ENCODE measurements around the gene ENAM.
"Not testable (repeated sequence)": the region's sequence is repeated elsewhere in the genome, so short reads cannot be mapped to it uniquely, and the experiment has no call there.

ENAM gene

GRCh38 chr4:70676554-70677090 lies 48.1 kb downstream of the ENAM start:
- no peak for DNase-seq (ENCODE audit: low spot score)

GRCh38 chr4:70678383-70678999 lies 49.9 kb downstream of the ENAM start:
- DNase-seq (ENCODE audit: low spot score), result no peak

- no peak for DNase-seq (ENCODE audit: low spot score)
These were observed 52.4 kb downstream of the ENAM start for GRCh38 chr4:70680934-70681333.

GRCh38 chr4:70681704-70682103 lies 53.2 kb downstream of the ENAM start:
- no peak for DNase-seq (ENCODE audit: low spot score)

GRCh38 chr4:70682142-70682541 lies 53.6 kb downstream of the ENAM start:
- not testable (repeated sequence) for DNase-seq (ENCODE audit: low spot score)

GRCh38 chr4:70687392-70687791 lies 58.8 kb downstream of the ENAM start:
- no peak for DNase-seq (ENCODE audit: low spot score)

- peak; percentile 89 for DNase-seq (ENCODE audit: low spot score)
These were observed 59.6 kb downstream of the ENAM start, which contains the start of gene UTP3 for GRCh38 chr4:70687821-70688794. TSS of gene UTP3 (plus strand) at chr4:70688532. CDS start at chr4:70688678, 146 bp downstream.

- DNase-seq (ENCODE audit: low spot score), result no peak
These were observed 60.3 kb downstream of the ENAM start for GRCh38 chr4:70688795-70689231.

GRCh38 chr4:70691661-70692060 lies 63.1 kb downstream of the ENAM start:
- DNase-seq (ENCODE audit: low spot score), result no peak

GRCh38 chr4:70694633-70695032 lies 66.1 kb downstream of the ENAM start:
- DNase-seq (ENCODE audit: low spot score), result not testable (repeated sequence)
